Trophoblast cell (in vitro differentiated cells and primary cell): Measurements from ENCODE around the gene PCDHB13.
"Not testable (repeated sequence)": the region's sequence is repeated elsewhere in the genome, so short reads cannot be mapped to it uniquely, and the experiment has no call there.

Experiments used
- DNase-seq, 2 donors: peaks; one replicate each; pipeline ENCODE4 v3.0.0-alpha.2; 2016
- H2AFZ ChIP-seq: 2 replicates; pipeline ENCODE4 v1.6.1; 2013; ENCODE audit warnings: low read length, moderate library complexity, mild to moderate bottlenecking; ENCODE audit not compliant: insufficient read depth, poor library complexity
- H2AK5ac ChIP-seq: 2 replicates; pipeline ENCODE4 v1.6.1; 2013; ENCODE audit warnings: mild to moderate bottlenecking, low read length
- H2BK120ac ChIP-seq: 2 replicates; pipeline ENCODE4 v1.6.1; 2013; ENCODE audit warnings: low read length, mild to moderate bottlenecking, moderate library complexity; ENCODE audit not compliant: insufficient read depth, poor library complexity
- H2BK12ac ChIP-seq: 2 replicates; pipeline ENCODE4 v1.6.1; 2013; ENCODE audit warnings: mild to moderate bottlenecking, low read length, moderate library complexity
- H2BK5ac ChIP-seq: 2 replicates; pipeline ENCODE4 v1.6.1; 2013; ENCODE audit warnings: low read length, low read depth, moderate library complexity, mild to moderate bottlenecking; ENCODE audit not compliant: poor library complexity
- H3K14ac ChIP-seq: 2 replicates; pipeline ENCODE4 v1.6.1; 2013; ENCODE audit warnings: mild to moderate bottlenecking, low read length
- H3K18ac ChIP-seq: 2 replicates; pipeline ENCODE4 v1.6.1; 2013; ENCODE audit warnings: mild to moderate bottlenecking, low read length
- H3K23ac ChIP-seq: 2 replicates; pipeline ENCODE4 v1.6.1; 2013; ENCODE audit warnings: low read length
- H3K27ac ChIP-seq: 2 replicates; pipeline ENCODE4 v1.5.1; 2013; ENCODE audit warnings: low read depth, mild to moderate bottlenecking, inconsistent platforms, low read length, moderate library complexity
- H3K27me3 ChIP-seq: 2 replicates; pipeline ENCODE4 v1.6.1; 2013; ENCODE audit warnings: inconsistent platforms, mild to moderate bottlenecking, low read length, moderate library complexity; ENCODE audit not compliant: insufficient read depth
- H3K36me3 ChIP-seq, 2 experiments: 1 replicate in 1 of 2; 2 replicates in 1 of 2; pipeline ENCODE4 v1.6.1; 2013; ENCODE audit warnings: low read length in 2 of 2, mild to moderate bottlenecking in 2 of 2, moderate library complexity in 1 of 2; ENCODE audit not compliant: insufficient read depth in 2 of 2, control insufficient read depth in 1 of 2
- H3K4ac ChIP-seq: 2 replicates; pipeline ENCODE4 v1.6.1; 2013; ENCODE audit warnings: low read depth, mild to moderate bottlenecking, low read length, moderate library complexity
- H3K4me1 ChIP-seq, 2 experiments: 1 replicate in 1 of 2; 2 replicates in 1 of 2; pipeline ENCODE4 v1.6.1; 2013; ENCODE audit warnings: low read length in 2 of 2, mild to moderate bottlenecking in 2 of 2, moderate library complexity in 1 of 2; ENCODE audit not compliant: insufficient read depth in 2 of 2, control insufficient read depth in 1 of 2
- H3K4me2 ChIP-seq: 2 replicates; pipeline ENCODE4 v1.6.1; 2013; ENCODE audit warnings: inconsistent platforms, mild to moderate bottlenecking, low read length, moderate library complexity
- H3K4me3 ChIP-seq: 2 replicates; pipeline ENCODE4 v1.5.1; 2013; ENCODE audit warnings: mild to moderate bottlenecking, low read depth, low read length, inconsistent platforms
- H3K79me1 ChIP-seq: one replicate; pipeline ENCODE4 v1.6.1; 2013; ENCODE audit warnings: low read length
- H3K79me2 ChIP-seq: 2 replicates; pipeline ENCODE4 v1.6.1; 2013; ENCODE audit warnings: low read length, mild to moderate bottlenecking; ENCODE audit not compliant: control insufficient read depth, insufficient read depth, poor library complexity
- H3K9ac ChIP-seq: 2 replicates; pipeline ENCODE4 v1.6.1; 2013; ENCODE audit warnings: mild to moderate bottlenecking, low read length
- H3K9me3 ChIP-seq: 2 replicates; pipeline ENCODE4 v1.6.1; 2013; ENCODE audit warnings: low read depth, mild to moderate bottlenecking, control low read depth, inconsistent platforms, low read length; ENCODE audit not compliant: insufficient read depth
- H4K12ac ChIP-seq: 2 replicates; pipeline ENCODE4 v1.6.1; 2013; ENCODE audit warnings: low read depth, mild to moderate bottlenecking, low read length, moderate library complexity
- H4K8ac ChIP-seq: 2 replicates; pipeline ENCODE4 v1.6.1; 2013; ENCODE audit warnings: low read depth, mild to moderate bottlenecking, low read length, moderate library complexity
- H4K91ac ChIP-seq: one replicate; pipeline ENCODE4 v1.6.1; 2013; ENCODE audit warnings: low read depth, mild to moderate bottlenecking, low read length, moderate library complexity
- WGBS: extraction: QIAGEN DNeasy Blood & Tissue Kit; methylation state at CpG from one replicate; pipeline ENCODE4 v1.1.7; 2013; ENCODE audit warnings: missing lambda C conversion rate; ENCODE audit not compliant: insufficient read length, insufficient coverage; ENCODE audit errors: extremely low coverage; 5-methylcytosine and 5-hydroxymethylcytosine counted together

PCDHB13 gene

DNA sequence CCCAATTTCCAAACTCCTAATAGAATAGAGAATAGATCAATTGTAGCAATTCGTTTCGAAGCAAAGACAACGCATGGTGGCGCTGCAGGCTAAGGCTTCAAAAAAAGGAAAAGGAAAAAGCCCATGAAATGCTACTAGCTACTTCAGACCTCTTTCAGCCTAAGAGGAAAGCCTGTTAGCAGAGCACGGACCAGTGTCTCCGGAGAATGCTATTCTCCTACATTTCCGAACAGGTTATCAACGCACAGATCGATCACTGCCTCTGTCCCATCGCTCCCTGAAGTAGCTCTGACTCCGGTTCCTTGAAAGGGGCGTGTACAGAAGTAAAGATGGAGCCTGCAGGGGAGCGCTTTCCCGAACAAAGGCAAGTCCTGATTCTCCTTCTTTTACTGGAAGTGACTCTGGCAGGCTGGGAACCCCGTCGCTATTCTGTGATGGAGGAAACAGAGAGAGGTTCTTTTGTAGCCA, 31.6 kb downstream of the PCDHB13 start, which contains the start of gene PCDHB15:
TSS of gene PCDHB15 (plus strand) at position 146 of the 468 bp plus-strand sequence. CDS start at position 330, 184 bp downstream.
- no peak within 1 kb of the TSS for H2BK12ac ChIP-seq
- peak within 1 kb of the TSS; percentile 61 for H4K8ac ChIP-seq
- H3K27me3 ChIP-seq = no peaks in the 10 kb centered on the region
- H3K36me3 ChIP-seq = peaks cover 6 to 8% of the 10 kb centered on the region in 2 experiments
- H3K27ac ChIP-seq = no peak within 1 kb of the TSS
- H3K23ac ChIP-seq = no peak within 1 kb of the TSS
- H2BK120ac ChIP-seq = no peak within 1 kb of the TSS
- no peak within 1 kb of the TSS for H4K12ac ChIP-seq
- peak within 1 kb of the TSS; percentile 43 for H4K91ac ChIP-seq
- no peaks in the 10 kb centered on the region for H3K79me1 ChIP-seq
- H3K4me1 ChIP-seq = no peaks in the 10 kb centered on the region
- H3K4me2 ChIP-seq = peak within 1 kb of the TSS; percentile 52
- peaks cover 22% of the 10 kb centered on the region for H3K9me3 ChIP-seq
- no peak within 1 kb of the TSS for H2AFZ ChIP-seq
- no peak within 1 kb of the TSS for H2BK5ac ChIP-seq
- H3K79me2 ChIP-seq = no peaks in the 10 kb centered on the region
- no peak within 1 kb of the TSS for H3K14ac ChIP-seq
- no peak within 1 kb of the TSS for H2AK5ac ChIP-seq
- no peak within 1 kb of the TSS for H3K18ac ChIP-seq
- H3K4ac ChIP-seq = no peak within 1 kb of the TSS
- H3K4me3 ChIP-seq = peak within 1 kb of the TSS; percentile 52
- no CpG with 5 or more reads among the region's 16 CpGs for WGBS
- no peak within 1 kb of the TSS for H3K9ac ChIP-seq
- DNase-seq = no peak

DNA sequence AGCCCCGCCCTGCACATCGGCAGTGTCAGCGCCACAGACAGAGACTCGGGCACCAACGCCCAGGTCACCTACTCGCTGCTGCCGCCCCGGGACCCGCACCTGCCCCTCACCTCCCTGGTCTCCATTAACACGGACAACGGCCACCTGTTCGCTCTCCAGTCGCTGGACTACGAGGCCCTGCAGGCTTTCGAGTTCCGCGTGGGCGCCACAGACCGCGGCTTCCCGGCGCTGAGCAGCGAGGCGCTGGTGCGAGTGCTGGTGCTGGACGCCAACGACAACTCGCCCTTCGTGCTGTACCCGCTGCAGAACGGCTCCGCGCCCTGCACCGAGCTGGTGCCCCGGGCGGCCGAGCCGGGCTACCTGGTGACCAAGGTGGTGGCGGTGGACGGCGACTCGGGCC, 33.3 kb downstream of the PCDHB13 start:
- H2AFZ ChIP-seq, H3K4me3 ChIP-seq, H2AK5ac ChIP-seq, H4K12ac ChIP-seq, H3K9ac ChIP-seq, H4K91ac ChIP-seq, H3K27me3 ChIP-seq, H3K4me1 ChIP-seq, H3K4me2 ChIP-seq, H3K79me1 ChIP-seq, H3K36me3 ChIP-seq, H3K18ac ChIP-seq, H3K79me2 ChIP-seq, H2BK120ac ChIP-seq, H4K8ac ChIP-seq, H3K27ac ChIP-seq, DNase-seq, H2BK5ac ChIP-seq, H3K23ac ChIP-seq, H2BK12ac ChIP-seq, H3K4ac ChIP-seq, H3K14ac ChIP-seq: not testable (repeated sequence)
- peaks cover 14% of the 10 kb centered on the region for H3K9me3 ChIP-seq
- WGBS = no CpG with 5 or more reads among the region's 42 CpGs

- H3K36me3 ChIP-seq, H2AFZ ChIP-seq, H3K4me3 ChIP-seq, H3K4me1 ChIP-seq, H3K4ac ChIP-seq, H3K79me2 ChIP-seq, H3K14ac ChIP-seq, H2BK120ac ChIP-seq, H3K4me2 ChIP-seq, H3K23ac ChIP-seq, H4K91ac ChIP-seq, H3K79me1 ChIP-seq, H3K27ac ChIP-seq, DNase-seq, H2BK5ac ChIP-seq, H2BK12ac ChIP-seq, H3K27me3 ChIP-seq, H4K12ac ChIP-seq, H4K8ac ChIP-seq, H2AK5ac ChIP-seq, H3K9ac ChIP-seq, H3K18ac ChIP-seq: not testable (repeated sequence)
- no CpG with 5 or more reads among the region's 34 CpGs for WGBS
- H3K9me3 ChIP-seq = peaks cover 14% of the 10 kb centered on the region
Observed at GRCh38 chr5:141247434-141247833, 33.7 kb downstream of the PCDHB13 start.

GRCh38 chr5:141250576-141250975, 36.9 kb downstream of the PCDHB13 start:
- Histone ChIP-seq H4K91ac (no peak overlapping the region), H2BK12ac (no peak overlapping the region), H3K4ac (no peak overlapping the region), H3K27ac (no peak overlapping the region), H2BK120ac (no peak overlapping the region), H4K8ac (no peak overlapping the region), H2AK5ac (no peak overlapping the region), H3K79me1 (no peaks in the 10 kb centered on the region), H2BK5ac (no peak overlapping the region), H3K4me1 (no peaks in the 10 kb centered on the region), H3K79me2 (no peaks in the 10 kb centered on the region), H3K4me3 (no peak overlapping the region), H3K27me3 (no peaks in the 10 kb centered on the region), H3K4me2 (no peak overlapping the region), H3K23ac (no peak overlapping the region), H3K14ac (no peak overlapping the region), H3K36me3 (peaks cover 4 to 8% of the 10 kb centered on the region in 2 experiments), H3K9ac (no peak overlapping the region), H2AFZ (no peak overlapping the region), H3K9me3 (peaks cover 12% of the 10 kb centered on the region), H4K12ac (no peak overlapping the region), H3K18ac (no peak overlapping the region)
- no peak for DNase-seq
